Measurements from ENCODE around the gene CLEC10A. TPM values are rescaled to one million over a fixed set of nuclear protein-coding genes. Genes with fewer than 3 reads are reported as not detected.

CLEC10A gene
- total RNA-seq, 1 experiment from 2014 or later: not detected

- no peaks in the 10 kb centered on the region for H3K9me3 ChIP-seq (replicated peaks)
- peaks cover 11% of the 10 kb centered on the region for H3K4me1 ChIP-seq (replicated peaks)
- no peak for DNase-seq (ENCODE audit: low read depth in 1 of 2, low spot score in 2 of 2)
- H3K36me3 ChIP-seq: no peaks in the 10 kb centered on the region
- no peaks in the 10 kb centered on the region for H3K27me3 ChIP-seq (replicated peaks)
- peak overlapping the region; percentile 55 for H3K27ac ChIP-seq
- H3K4me3 ChIP-seq: peak overlapping the region; percentile 47
Observed at GRCh38 chr17:7034955-7035590, 45.0 kb downstream of the CLEC10A start.

GRCh38 chr17:7029659-7030058, 50.4 kb downstream of the CLEC10A start:
- Histone ChIP-seq H3K4me3 (no peak overlapping the region), H3K36me3 (no peaks in the 10 kb centered on the region), H3K27me3 (replicated peaks) (no peaks in the 10 kb centered on the region), H3K9me3 (replicated peaks) (no peaks in the 10 kb centered on the region), H3K4me1 (replicated peaks) (no peaks in the 10 kb centered on the region), H3K27ac (no peak overlapping the region)
- DNase-seq (ENCODE audit: low read depth in 1 of 2, low spot score in 2 of 2): no peak

GRCh38 chr17:7029096-7029495, 51.0 kb downstream of the CLEC10A start:
- Histone ChIP-seq H3K36me3 (no peaks in the 10 kb centered on the region), H3K4me1 (replicated peaks) (no peaks in the 10 kb centered on the region), H3K9me3 (replicated peaks) (no peaks in the 10 kb centered on the region), H3K27me3 (replicated peaks) (no peaks in the 10 kb centered on the region), H3K4me3 (no peak overlapping the region), H3K27ac (no peak overlapping the region)
- DNase-seq (ENCODE audit: low read depth in 1 of 2, low spot score in 2 of 2): no peak

- no peak for DNase-seq (ENCODE audit: low read depth in 1 of 2, low spot score in 2 of 2)
- Histone ChIP-seq H3K27me3 (replicated peaks) (no peaks in the 10 kb centered on the region), H3K4me3 (no peak overlapping the region), H3K27ac (no peak overlapping the region), H3K4me1 (replicated peaks) (peaks cover 2% of the 10 kb centered on the region), H3K9me3 (replicated peaks) (no peaks in the 10 kb centered on the region), H3K36me3 (no peaks in the 10 kb centered on the region)
Observed at GRCh38 chr17:7027335-7027734, 52.7 kb downstream of the CLEC10A start.

- no peaks in the 10 kb centered on the region for H3K9me3 ChIP-seq (replicated peaks)
- H3K4me1 ChIP-seq (replicated peaks): peaks cover 9% of the 10 kb centered on the region
- no peak overlapping the region for H3K4me3 ChIP-seq
- DNase-seq (ENCODE audit: low read depth in 1 of 2, low spot score in 2 of 2): no peak
- no peak overlapping the region for H3K27ac ChIP-seq
- H3K36me3 ChIP-seq: no peaks in the 10 kb centered on the region
- no peaks in the 10 kb centered on the region for H3K27me3 ChIP-seq (replicated peaks)
Observed at GRCh38 chr17:7026471-7027115, 53.5 kb downstream of the CLEC10A start.

- DNase-seq (ENCODE audit: low read depth in 1 of 2, low spot score in 2 of 2): no peak
- H3K27ac ChIP-seq: no peak overlapping the region
- H3K9me3 ChIP-seq (replicated peaks): no peaks in the 10 kb centered on the region
- H3K4me1 ChIP-seq (replicated peaks): peaks cover 11% of the 10 kb centered on the region
- no peak overlapping the region for H3K4me3 ChIP-seq
- H3K27me3 ChIP-seq (replicated peaks): no peaks in the 10 kb centered on the region
- H3K36me3 ChIP-seq: no peaks in the 10 kb centered on the region
Observed at GRCh38 chr17:7025245-7025644, 54.8 kb downstream of the CLEC10A start.

Other genes starting within 250 kb of the CLEC10A start
- gene TEKT1, start 248.5 kb downstream of the CLEC10A start, total RNA-seq (2014; rRNA removed; shearing (Covaris generic)): 0.03 TPM in 1 of 2 replicates, not detected in the other
- gene ALOX12, start 84.2 kb downstream of the CLEC10A start, total RNA-seq (2014; rRNA removed; shearing (Covaris generic)): not detected in 2 replicates
- gene RNASEK, start 67.6 kb downstream of the CLEC10A start, total RNA-seq (2014; rRNA removed; shearing (Covaris generic)): 104 and 146 TPM in 2 replicates
- not detected in 2 replicates for gene BCL6B, start 57.2 kb downstream of the CLEC10A start, total RNA-seq (2014; rRNA removed; shearing (Covaris generic))
- gene SLC16A13, start 44.2 kb downstream of the CLEC10A start, total RNA-seq (2014; rRNA removed; shearing (Covaris generic)): not detected in 2 replicates
- not detected in 2 replicates for gene SLC16A11, start 36.2 kb downstream of the CLEC10A start, total RNA-seq (2014; rRNA removed; shearing (Covaris generic))
- gene ASGR2, start 34.6 kb upstream of the CLEC10A start, total RNA-seq (2014; rRNA removed; shearing (Covaris generic)): not detected in 2 replicates
- 0.16 TPM in 1 of 2 replicates, not detected in the other for gene ASGR1, start 99.1 kb upstream of the CLEC10A start, total RNA-seq (2014; rRNA removed; shearing (Covaris generic))
- gene DLG4, start 139.6 kb upstream of the CLEC10A start, total RNA-seq (2014; rRNA removed; shearing (Covaris generic)): 8.9 and 9.3 TPM in 2 replicates
- 205 and 227 TPM in 2 replicates for gene ACADVL, start 139.7 kb upstream of the CLEC10A start, total RNA-seq (2014; rRNA removed; shearing (Covaris generic))
- 30.6 and 45.3 TPM in 2 replicates for gene DVL2, start 154.3 kb upstream of the CLEC10A start, total RNA-seq (2014; rRNA removed; shearing (Covaris generic))
- gene PHF23, start 159.2 kb upstream of the CLEC10A start, total RNA-seq (2014; rRNA removed; shearing (Covaris generic)): 27.5 and 30.3 TPM in 2 replicates
- 139 and 146 TPM in 2 replicates for gene GABARAP, start 162.2 kb upstream of the CLEC10A start, total RNA-seq (2014; rRNA removed; shearing (Covaris generic))
- 15.5 and 21.8 TPM in 2 replicates for gene CTDNEP1, start 171.5 kb upstream of the CLEC10A start, total RNA-seq (2014; rRNA removed; shearing (Covaris generic))
- gene ELP5, start 172.0 kb upstream of the CLEC10A start, total RNA-seq (2014; rRNA removed; shearing (Covaris generic)): 37.2 and 52.4 TPM in 2 replicates
- not detected in 2 replicates for gene CLDN7, start 182.2 kb upstream of the CLEC10A start, total RNA-seq (2014; rRNA removed; shearing (Covaris generic))
- gene SLC2A4, start 201.5 kb upstream of the CLEC10A start, total RNA-seq (2014; rRNA removed; shearing (Covaris generic)): 0.32 TPM in 1 of 2 replicates, not detected in the other
- not detected in 2 replicates for gene YBX2, start 214.4 kb upstream of the CLEC10A start, total RNA-seq (2014; rRNA removed; shearing (Covaris generic))
- gene EIF5A, start 227.4 kb upstream of the CLEC10A start, total RNA-seq (2014; rRNA removed; shearing (Covaris generic)): 342 and 632 TPM in 2 replicates
- gene GPS2, start 235.1 kb upstream of the CLEC10A start, total RNA-seq (2014; rRNA removed; shearing (Covaris generic)): 86.3 and 112 TPM in 2 replicates
- 8.1 and 13.8 TPM in 2 replicates for gene NEURL4, start 249.1 kb upstream of the CLEC10A start, total RNA-seq (2014; rRNA removed; shearing (Covaris generic))